GM18861 (cell line): ENCODE data around the gene RAD51AP1.

ENCODE experiments used
- ATAC-seq: cut with Tn5 transposase; IDR thresholded peaks from one replicate; pipeline ENCODE4 v1.9.1; 2021; ENCODE audit not compliant: unreplicated experiment

Gene RAD51AP1

DNA sequence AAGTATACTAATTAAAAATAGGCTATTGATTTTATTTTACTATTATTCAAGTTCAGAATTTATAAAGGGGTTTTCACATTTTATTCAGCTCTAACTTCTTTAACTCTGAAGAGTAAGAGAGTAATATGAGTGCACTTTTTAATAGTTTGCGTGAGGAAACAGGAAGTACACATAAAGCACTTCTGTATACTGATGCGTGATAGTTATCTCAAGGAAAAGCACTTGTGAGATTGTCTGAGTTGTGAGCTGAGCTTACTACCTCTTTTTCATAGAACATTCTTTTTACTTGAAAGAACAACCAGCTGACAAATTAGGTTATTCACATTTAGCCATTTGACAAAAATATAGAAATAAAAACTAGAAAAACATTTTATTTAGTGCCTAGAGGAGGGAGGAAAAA is 1.9 kb downstream of the RAD51AP1 start:
- no peak for ATAC-seq

DNA sequence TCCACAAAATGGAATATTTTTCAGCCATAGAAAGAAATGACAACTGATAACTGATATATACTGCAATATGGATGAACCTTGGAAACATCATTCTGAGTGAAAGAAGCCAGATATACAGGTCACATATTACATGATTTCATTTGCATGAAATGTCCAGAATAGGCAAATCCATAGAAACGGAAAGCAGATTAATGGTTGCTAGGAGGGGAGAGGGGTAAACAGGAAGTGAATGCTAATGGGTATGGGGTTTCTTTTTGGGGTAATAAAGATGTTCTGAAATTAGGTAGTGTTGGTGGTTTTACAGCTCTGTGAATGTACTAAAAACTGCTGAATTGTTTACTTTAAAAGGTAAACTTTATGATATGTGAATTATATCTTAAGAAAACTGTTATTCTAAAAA is 6.5 kb downstream of the RAD51AP1 start:
- no peak for ATAC-seq

DNA sequence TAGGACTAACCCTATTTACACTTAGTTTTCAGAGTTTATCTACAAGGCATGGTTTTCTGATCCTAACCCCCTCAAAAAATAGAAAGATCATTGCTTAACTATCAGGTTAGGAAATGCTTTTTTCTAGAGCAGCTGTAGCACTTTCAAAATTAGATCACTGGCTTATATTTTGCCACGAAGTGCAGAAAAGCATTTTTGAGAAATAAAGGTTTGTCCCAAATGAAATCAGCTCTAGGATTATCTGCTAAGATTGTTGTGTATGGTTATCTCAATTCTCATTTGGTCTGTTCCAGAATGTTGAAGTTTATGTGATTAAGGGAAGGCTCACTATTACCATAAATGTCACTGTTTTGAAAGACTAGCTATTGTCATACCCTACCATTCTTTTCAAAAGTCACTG is 13.5 kb downstream of the RAD51AP1 start:
- ATAC-seq, result no peak

DNA sequence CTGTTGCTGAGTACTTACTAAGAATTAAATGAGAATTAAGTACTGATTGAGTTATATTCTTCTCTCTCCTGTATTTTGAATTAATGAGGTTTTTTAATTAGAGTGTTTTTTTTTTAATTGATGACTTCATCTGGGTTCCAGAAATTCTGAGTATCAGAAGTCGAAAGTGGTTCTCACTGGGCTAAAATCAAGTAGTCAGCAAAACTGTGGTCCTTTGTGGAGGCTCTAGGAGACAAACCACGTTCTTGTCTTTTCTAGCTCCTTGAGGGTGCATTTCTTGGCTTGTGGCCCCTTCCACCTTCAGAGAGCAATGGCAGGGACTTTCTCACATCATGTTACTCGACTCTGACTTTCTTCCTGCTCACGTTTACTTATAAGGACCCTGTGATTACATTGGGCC is 15.3 kb downstream of the RAD51AP1 start:
- ATAC-seq, result no peak

DNA sequence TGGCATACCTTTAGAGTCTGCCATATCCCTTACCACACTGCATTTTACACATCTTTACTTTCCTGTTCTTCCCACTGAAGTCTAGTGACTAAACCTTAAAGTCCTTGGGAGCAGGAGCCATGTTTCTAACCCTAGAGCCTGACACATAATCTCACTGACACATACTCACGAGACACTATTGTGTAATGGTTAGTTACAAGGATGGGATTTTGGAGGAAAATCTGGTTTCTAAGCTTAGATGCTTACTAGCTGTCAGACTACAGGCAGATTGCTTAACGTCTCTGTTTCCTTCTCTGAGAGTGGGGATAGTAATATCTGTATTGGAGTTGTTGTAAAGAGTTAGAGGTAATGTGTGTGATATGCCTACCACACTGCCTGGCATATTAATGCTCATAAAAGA is 17.1 kb downstream of the RAD51AP1 start:
- no peak for ATAC-seq

DNA sequence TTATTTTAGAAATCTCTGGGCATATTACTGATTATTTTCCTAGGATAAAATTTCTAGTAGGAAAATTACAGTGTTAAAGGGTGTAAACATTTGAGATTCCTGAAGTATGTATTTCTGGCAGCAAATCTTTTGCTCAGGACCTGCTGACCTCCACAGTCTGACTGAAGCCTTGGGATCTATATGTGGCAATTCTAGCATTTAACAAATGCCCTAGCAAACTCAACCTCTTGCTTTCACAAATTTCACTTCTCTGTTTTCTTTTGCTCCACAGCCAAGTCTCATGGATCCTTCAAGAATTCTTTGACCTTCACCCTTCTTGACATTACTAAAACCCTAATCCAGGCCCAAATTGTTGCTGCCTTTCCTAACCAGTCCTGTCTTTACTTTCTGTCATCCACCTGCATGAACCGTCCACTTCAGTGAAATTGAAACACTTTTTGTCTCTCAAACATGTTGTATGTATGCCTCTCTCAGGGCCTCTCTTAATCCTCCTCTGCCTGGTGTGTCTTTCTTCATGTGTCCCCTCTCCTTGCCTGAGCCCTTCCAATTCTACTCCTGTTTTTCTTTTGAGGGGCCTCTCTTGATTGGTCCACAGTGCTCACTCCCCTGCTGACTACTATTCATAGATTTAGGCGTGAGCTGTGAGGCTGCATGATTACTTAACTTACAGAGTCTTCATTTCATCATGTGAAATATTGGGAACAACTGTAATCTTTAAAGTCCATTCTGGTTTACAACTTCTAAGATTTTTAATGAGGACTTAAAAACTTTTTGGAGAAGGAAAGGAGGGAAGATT is 18.2 kb downstream of the RAD51AP1 start:
- ATAC-seq, result no peak

DNA sequence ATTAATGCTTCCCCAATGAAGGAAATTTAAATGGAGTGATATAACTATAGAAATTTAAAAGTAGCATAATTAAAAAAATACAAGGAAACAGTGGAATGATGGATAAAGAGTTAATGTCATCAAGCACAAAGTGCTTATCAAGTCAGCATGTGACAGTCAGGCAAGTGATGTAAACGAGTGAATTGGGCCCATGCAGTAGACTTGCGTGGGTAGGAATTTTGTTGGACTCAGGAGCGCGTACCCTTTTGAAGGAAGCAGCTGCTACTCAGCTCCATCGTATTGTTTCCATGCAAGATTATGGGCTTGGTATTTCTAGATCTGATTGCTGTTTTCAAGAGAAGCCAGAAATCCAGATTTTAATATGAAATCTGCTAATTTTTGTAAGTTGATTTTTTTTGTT is 18.9 kb downstream of the RAD51AP1 start:
- no peak for ATAC-seq

DNA sequence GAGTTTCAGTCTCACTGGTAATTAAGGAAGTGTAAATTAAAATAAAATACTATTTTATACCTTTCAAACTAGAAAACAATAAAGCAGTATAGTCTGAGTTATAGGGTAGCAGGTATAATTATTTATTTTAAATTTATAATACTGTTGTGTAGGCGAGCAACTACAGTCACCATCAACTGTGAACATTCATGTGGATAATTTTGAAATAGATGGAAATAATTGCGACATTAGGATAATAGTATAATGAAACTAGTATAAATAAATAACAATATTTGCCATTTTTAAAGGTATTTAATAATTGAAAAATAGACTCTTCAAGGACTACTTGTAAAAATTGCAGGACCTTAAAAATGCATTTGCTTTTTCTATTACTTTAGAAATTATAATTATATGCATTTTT is 19.5 kb downstream of the RAD51AP1 start:
- no peak for ATAC-seq

DNA sequence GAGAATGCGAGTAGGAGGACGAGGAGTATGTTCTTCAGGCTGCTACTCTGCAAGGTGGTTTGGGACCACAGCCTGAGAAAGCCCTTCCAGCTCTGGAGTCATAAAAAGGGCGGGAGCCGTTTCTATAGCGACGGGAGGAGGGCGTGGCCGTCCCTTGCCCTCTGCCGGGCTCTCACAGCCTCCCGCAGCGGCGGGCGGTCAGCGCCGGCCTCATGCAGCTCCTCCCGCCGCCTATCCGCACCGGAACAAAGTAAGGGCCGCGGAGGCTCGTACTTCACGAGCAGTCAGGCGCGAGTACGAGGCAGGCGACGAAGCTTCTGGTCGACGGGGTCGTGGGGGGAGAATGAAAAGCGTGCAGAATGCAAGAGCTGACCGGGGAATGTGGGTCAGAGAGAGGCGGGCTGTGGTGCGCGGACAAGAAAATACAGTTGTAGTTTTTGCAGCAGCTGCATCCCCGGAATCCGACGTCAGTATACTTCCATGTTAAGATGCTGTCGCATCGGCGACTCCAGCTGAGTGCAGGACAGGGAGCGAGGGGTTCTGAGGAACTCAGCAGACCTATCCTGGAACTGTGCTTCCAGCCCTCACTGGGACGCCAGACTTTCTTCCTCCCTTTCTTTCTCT is 23.5 kb downstream of the RAD51AP1 start, which contains the start of gene DYRK4:
Gene DYRK4, plus strand, starts transcription at position 175 of the 624 bp plus-strand sequence. Its CDS starts 38 bp downstream, at position 213.
- no peak for ATAC-seq

DNA sequence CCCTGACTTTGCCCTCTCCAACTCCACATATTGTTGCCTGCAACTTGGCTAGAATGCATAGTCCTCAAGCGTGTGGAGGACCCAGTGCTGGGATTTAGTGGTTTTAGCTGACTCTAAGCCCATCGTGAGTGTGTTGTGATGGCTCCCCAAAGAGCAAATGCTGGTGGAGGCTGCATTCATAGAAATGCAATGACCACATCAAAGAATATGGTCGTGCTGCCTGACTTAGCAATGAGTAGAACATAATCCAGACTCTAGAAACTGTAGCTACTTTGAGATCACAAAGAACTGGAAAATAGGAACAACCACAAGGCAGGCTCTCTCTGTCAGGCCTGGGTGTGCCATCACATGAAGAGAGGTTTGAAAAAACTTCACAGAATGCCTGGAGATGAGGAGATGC is 24.6 kb downstream of the RAD51AP1 start:
- no peak for ATAC-seq

DNA sequence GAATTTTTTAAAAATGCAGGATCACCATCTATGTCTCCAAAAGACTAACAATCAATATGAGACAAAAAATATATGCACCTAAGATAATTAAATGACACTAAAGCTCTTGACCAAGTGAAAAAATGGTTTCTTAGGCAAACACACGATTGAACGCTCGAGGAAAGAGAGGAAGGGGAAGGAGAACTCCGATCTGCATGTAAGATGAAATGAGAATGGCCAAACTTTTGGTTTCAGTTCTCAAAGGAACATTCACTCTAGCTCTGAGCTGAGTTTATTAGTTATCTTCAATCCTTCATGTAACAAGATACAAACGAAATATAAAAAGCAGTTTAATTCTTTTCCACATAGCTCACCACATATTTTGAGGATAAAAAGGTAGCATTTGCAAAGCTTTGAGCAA is 26.1 kb downstream of the RAD51AP1 start:
- no peak for ATAC-seq

DNA sequence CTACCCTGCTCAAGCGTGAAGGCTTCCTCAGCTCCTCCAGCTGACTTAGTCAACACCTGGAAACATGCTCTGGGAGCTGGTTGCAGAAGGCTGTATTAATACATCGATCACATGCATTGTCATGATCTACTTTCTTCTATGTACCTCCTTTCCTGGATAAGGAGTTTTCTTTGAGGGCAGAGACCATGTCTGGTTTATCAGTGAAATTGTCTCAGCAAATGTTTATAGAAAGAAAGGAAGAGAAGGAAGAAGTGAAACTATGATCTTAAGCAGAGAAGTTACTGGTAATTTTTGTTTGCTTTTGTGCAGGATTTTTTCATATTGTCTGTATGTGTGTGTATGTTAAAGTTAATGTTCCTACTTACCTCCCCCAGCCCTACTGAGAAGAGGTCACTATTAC is 27.8 kb downstream of the RAD51AP1 start:
- no peak for ATAC-seq

DNA sequence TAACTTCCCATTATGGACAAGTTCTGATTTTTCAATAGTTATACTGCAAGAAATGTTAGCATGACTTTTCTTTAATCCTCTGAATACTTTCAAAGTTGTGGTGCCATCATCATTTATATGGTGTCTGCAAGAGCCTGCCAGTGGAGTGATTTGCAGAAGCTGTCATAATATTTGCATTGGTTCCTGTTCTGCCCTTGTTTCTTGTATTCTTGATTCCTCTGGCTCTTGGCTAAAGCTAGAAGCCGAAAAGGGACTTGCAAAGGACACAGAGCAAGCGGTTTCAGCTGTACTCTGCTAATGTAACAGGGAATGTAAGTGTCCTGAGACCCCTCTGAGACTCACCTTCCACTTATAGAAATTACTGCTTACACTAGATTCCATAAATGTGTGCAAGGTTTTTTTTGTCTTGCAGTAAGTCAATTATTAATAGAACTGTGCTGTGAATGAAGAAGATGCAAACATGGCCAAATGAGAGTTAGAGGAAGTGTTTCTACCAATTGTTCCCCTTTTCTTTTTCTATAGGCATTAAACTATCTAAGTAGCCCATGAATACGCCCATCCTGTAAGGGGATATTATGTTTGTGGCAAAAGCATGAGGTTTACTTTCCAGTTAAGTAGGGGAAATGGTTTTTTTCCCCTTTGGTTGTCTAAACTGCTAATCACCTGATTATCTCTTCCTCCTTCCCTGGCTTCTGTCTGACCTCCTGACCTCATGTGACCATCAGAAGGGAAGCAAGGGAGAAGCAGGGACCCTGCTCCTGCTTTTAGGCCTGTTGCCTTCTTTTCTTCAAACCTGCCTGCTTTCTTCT is 28.6 kb downstream of the RAD51AP1 start:
- ATAC-seq, result peak; percentile 61

DNA sequence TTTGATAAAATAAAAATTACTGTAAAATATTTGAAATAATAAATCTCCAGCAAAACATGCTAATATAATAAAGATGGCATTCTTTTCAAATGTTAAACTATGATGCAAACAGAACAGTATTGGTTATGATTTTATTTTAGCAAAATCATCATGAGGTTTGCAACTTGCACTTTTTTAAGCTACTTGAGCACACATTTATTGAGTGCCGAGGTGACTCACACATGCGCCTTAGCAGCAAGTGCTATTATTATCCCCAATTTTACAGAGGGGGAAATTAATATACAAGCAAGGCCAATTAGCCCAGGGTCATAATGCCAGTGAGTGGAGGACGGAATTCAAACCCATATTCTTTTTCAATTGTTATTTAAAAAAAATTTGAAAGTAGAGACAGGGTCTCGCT is 30.6 kb downstream of the RAD51AP1 start:
- ATAC-seq, result no peak

DNA sequence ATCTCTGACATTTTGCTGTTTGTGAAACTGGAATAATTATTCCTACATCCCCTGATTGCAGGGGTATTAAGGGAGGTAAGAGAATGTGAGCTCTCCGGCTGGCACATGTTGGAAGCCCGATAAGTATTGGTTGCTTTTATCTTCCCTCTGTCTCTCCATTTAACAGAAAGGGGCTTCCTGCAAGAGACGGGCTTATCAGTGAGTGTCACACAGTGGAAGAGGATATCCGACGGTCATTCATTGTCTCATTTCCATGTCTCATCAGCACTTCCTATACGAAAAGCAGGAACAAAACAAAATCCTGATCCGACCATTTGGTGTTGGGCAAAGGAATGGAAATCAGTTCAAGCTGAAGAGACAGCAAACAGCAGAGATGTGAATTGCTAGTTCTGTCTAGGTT is 34.0 kb downstream of the RAD51AP1 start:
- no peak for ATAC-seq

DNA sequence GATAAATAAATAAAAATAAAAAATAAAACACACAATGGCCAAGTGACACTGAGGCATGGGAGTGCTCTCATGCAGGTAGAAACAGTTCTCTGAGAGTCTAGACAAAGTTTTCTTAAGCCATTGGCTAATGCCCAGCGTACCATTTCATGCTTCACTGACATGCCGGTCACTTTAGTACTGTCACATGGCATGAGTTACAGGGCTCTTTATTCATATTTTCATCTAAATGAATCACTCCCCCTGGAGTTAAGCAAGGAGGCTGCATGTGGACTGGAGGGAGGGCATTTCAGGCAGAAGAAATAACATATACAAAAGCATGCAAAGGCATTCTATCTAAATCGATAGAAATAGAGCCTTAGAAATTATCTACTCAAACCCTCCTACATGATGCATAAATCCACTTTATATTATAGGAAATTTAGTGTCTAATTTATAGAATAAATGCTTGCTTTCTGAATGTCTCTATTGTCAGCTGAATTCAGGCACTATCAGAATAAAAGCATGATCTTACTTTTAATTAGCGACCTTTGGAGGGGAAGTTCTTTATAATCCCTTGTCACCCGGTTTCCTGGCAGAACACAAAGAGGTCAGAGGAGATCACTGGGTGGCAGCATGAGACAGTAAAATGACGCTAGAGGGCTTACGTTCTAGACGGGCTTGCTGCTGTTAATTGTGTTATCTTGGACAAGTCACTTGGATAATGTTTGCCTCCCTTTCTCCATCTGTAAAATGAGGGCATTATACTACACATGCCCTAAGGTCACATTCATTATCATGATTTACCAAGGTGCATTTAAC is 40.8 kb downstream of the RAD51AP1 start:
- ATAC-seq, result no peak

DNA sequence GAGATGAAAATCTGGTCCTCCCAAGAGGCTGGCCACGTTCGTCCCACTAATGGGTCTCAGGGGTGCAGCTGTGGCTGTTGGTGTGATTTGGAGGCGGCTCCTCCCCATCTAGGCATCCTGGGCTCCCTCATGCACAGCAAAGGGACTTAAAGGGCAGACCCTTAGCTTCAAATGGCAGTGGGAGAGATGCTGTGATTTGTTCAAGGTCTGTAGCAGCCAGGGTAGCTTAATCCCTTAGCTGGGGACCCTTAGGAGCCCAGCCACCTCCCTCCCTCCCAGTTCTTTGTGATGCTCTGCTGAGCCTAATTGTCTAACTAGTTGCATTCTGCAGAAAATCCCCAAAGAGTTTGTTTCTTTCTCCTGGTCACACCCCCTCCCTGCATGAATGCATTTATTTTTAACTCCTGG is 41.6 kb downstream of the RAD51AP1 start:
- ATAC-seq, result no peak

DNA sequence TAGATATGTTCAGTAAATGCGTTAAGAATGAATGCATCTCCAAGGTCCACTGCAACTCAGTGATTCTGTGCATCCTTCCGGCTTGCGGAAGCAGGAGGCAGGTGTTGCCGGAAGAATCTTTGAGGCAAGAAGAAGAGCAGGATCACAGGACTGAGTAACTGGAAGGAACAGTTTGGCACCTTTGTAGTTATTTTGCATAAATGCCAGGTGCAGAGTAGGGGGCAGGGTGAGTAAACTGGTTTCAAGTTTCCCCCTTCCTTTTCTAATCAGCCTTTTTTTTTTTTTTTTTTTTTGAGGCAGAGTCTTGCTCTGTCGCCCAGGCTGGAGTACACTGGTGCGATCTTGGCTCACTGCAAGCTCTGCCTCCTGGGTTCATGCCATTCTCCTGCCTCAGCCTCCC is 45.6 kb downstream of the RAD51AP1 start:
- no peak for ATAC-seq

DNA sequence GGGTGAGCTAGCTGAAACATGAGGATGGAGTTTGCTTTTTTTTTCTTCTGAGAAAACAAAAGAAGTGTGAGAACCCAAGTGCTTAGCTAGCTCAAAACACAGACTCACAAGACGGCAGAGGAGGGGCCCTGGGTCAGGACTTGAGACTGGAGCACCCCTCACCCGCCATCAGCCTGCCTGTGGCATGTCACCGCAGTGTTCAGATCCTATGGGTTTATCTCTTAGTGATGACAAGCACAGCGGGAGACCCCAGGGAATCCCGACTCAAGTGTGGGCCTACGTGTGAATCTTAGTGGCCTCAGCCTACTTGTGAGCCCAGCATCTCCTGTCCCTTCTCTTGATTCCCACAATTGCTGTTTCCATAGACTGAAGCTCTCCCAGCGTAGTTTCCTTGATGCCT is 46.2 kb downstream of the RAD51AP1 start:
- ATAC-seq, result no peak

DNA sequence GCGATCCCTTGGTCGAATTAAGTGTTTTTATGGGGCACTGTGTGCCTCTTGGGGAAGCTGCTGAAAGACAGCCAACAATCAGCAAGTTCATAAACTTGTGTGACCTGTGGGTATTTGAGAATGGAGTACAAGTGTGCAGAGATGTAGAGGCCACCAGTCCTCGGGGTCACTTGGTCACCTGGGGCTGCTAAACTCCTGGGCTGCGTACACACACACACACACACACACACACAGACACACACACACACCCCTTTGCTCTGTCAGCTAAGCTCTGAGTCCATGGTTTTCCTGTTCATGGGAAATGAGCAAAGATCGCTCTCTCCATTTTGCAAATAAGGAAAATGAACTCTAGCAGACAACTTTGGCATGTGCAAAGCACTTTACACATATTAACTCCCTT is 47.8 kb downstream of the RAD51AP1 start:
- ATAC-seq, result no peak

DNA sequence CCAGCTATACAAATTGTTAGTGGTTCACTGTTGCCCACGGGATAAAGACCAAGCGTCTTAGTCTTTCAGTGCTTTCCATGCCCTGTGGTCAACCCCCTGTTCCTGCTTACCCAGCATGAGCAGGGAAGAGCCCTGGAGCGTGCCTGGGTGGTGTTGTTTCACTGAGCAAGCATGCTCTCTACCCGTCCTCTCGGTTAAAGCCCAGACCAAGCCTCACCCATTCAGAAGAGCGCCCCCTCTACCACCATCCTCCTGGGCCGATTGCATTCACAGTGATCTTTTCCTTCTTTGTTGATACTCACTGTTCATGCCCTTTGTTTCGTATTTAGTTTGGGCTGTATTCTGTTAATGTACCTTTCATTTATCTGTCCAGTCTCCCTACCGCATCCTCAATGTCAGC is 48.4 kb downstream of the RAD51AP1 start:
- no peak for ATAC-seq
